Neural cell (in vitro differentiated cells): Measurements from ENCODE around the gene AKAP6. TPM values are rescaled to one million over a fixed set of nuclear protein-coding genes. Genes with fewer than 3 reads are reported as not detected.

Experiments
- H2AFZ ChIP-seq: fragments of 200-600, 300-800 bp; sonication (generic), shearing (Covaris generic); 2 replicates; pipeline ENCODE4 v1.6.0; 2014; ENCODE audit warnings: low read depth, mild to moderate bottlenecking, antibody characterized with exemption, low read length, moderate library complexity
- H3F3A ChIP-seq: fragments of 200-600 bp; shearing (Covaris generic); 2 replicates; pipeline ENCODE4 v1.6.1; 2016; ENCODE audit warnings: mild to moderate bottlenecking, moderate library complexity, mixed read lengths, antibody characterized with exemption, low read length; ENCODE audit not compliant: insufficient read depth, poor library complexity, severe bottlenecking
- H3K27ac ChIP-seq: fragments of 200-600, 300-800 bp; sonication (generic), shearing (Covaris generic); 2 replicates; pipeline ENCODE4 v1.5.1; 2014; ENCODE audit warnings: mild to moderate bottlenecking, low read length, moderate library complexity
- H3K27me3 ChIP-seq: fragments of 300-800, 200-600 bp; sonication (generic), shearing (Covaris generic); 2 replicates; pipeline ENCODE4 v1.6.0; 2014; ENCODE audit warnings: mild to moderate bottlenecking, low read depth, low read length, moderate library complexity; ENCODE audit not compliant: insufficient read depth
- H3K36me3 ChIP-seq: fragments of 300-800, 200-600 bp; sonication (generic), shearing (Covaris generic); 2 replicates; pipeline ENCODE4 v1.5.1; 2014; ENCODE audit warnings: mild to moderate bottlenecking, antibody characterized with exemption, low read length, moderate library complexity; ENCODE audit not compliant: insufficient read depth
- H3K4me2 ChIP-seq: fragments of 300-800, 200-600 bp; sonication (generic), shearing (Covaris generic); 2 replicates; pipeline ENCODE4 v1.6.0; 2014; ENCODE audit warnings: mild to moderate bottlenecking, low read length
- H3K4me3 ChIP-seq: fragments of 300-800, 200-600 bp; sonication (generic), shearing (Covaris generic); 2 replicates; pipeline ENCODE4 v1.5.1; 2014; ENCODE audit warnings: mild to moderate bottlenecking, low read length, moderate library complexity
- H3K79me2 ChIP-seq: fragments of 200-600 bp; shearing (Covaris generic); replicated peaks from 2 replicates; pipeline ENCODE4 v1.6.0; 2014; ENCODE audit warnings: mild to moderate bottlenecking, low read length, moderate library complexity; ENCODE audit not compliant: insufficient read depth
- H3K9ac ChIP-seq: fragments of 300-800, 200-600 bp; sonication (generic), shearing (Covaris generic); 2 replicates; pipeline ENCODE4 v1.6.1; 2016; ENCODE audit warnings: mild to moderate bottlenecking, low read length, mixed read lengths
- H3K9me2 ChIP-seq: fragments of 200-600 bp; shearing (Covaris generic); 2 replicates; pipeline ENCODE4 v1.6.1; 2016; ENCODE audit warnings: mild to moderate bottlenecking, low read length, mixed read lengths; ENCODE audit not compliant: insufficient read depth
- H3K9me3 ChIP-seq: fragments of 200-600, 300-800 bp; sonication (generic), shearing (Covaris generic); 2 replicates; pipeline ENCODE4 v1.6.1; 2016; ENCODE audit warnings: mild to moderate bottlenecking, mixed run types, low read length, moderate library complexity, mixed read lengths
- H4K20me1 ChIP-seq: fragments of 200-600 bp; shearing (Covaris generic); 2 replicates; pipeline ENCODE4 v1.6.1; 2016; ENCODE audit warnings: mild to moderate bottlenecking, mixed run types; ENCODE audit not compliant: insufficient read depth
- CTCF ChIP-seq: fragments of 450-650 bp; IDR thresholded peaks from 2 replicates; pipeline ENCODE4 v1.5.1; 2014; ENCODE audit warnings: antibody characterized with exemption, mild to moderate bottlenecking, moderate library complexity; ENCODE audit not compliant: poor library complexity, severe bottlenecking
- EP300 ChIP-seq: fragments of 450-650 bp; conservative IDR thresholded peaks from 2 replicates; pipeline ENCODE4 v1.6.1; 2014; ENCODE audit warnings: antibody characterized with exemption, mild to moderate bottlenecking, moderate library complexity; ENCODE audit not compliant: poor library complexity, severe bottlenecking
- EZH2 ChIP-seq: fragments of 200-600, 300-800 bp; shearing (Covaris generic), sonication (generic); IDR thresholded peaks from 2 replicates; pipeline ENCODE4 v1.6.1; 2014; ENCODE audit warnings: antibody characterized with exemption, low read length, borderline replicate concordance, mild to moderate bottlenecking; ENCODE audit not compliant: insufficient read depth, poor library complexity, severe bottlenecking
- MXI1 ChIP-seq: fragments of 450-650 bp; conservative IDR thresholded peaks from 2 replicates; pipeline ENCODE4 v1.6.1; 2014; ENCODE audit warnings: antibody characterized with exemption, mild to moderate bottlenecking; ENCODE audit not compliant: poor library complexity, severe bottlenecking
- POLR2AphosphoS5 ChIP-seq: IDR thresholded peaks from 2 replicates; pipeline ENCODE4 v1.6.1; 2012
- RAD21 ChIP-seq: fragments of 450-650 bp; conservative IDR thresholded peaks from 2 replicates; pipeline ENCODE4 v1.6.1; 2014; ENCODE audit warnings: antibody characterized with exemption, mild to moderate bottlenecking, moderate library complexity
- REST ChIP-seq: IDR thresholded peaks from 2 replicates; pipeline ENCODE4 v1.6.1; 2012; ENCODE audit warnings: borderline replicate concordance
- SMC3 ChIP-seq: fragments of 450-650 bp; conservative IDR thresholded peaks from 2 replicates; pipeline ENCODE4 v1.6.1; 2014; ENCODE audit warnings: antibody characterized with exemption, mild to moderate bottlenecking, moderate library complexity; ENCODE audit not compliant: poor library complexity
- TAF1 ChIP-seq: IDR thresholded peaks from 2 replicates; pipeline ENCODE4 v1.6.1; 2012; ENCODE audit warnings: low read depth
- polyA plus RNA-seq: library from polyadenylated mRNA; depleted of rRNA; stranded (reverse); fragments of >200 nt; gene quantifications from 2 replicates; pipeline ENCODE4 v1.2.3, GENCODE V29; 2014

AKAP6 gene
- polyA plus RNA-seq, 1 donor from 2014 or later, result 15.8 TPM

DNA sequence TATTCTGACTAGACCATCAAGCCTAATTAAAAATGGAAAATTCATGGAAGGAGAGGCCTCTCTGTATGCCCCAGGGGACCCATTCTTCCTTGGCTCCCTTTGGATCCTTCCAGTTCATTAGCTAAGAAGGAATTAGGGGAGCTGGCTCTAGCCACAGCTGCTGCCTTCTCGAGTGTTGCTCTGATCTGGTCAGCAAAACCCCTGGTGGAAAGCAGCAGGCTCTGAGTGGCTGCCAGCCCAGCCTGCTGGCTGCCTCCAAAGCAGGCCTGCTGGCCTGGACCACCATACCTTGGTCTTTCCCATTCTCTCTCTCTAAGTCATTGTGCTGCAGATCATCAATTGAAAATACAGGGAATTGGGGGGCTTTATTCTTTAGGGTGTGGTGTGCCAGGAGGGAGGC is 29.0 kb upstream of the AKAP6 start:
- no peak overlapping the region for H3K9ac ChIP-seq
- no peaks in the 10 kb centered on the region for H3F3A ChIP-seq
- H4K20me1 ChIP-seq, result no peaks in the 10 kb centered on the region
- no peaks in the 10 kb centered on the region for H3K9me3 ChIP-seq
- no peaks in the 10 kb centered on the region for H3K36me3 ChIP-seq
- H3K79me2 ChIP-seq, result no peaks in the 10 kb centered on the region
- no peak overlapping the region for H3K4me3 ChIP-seq
- no peak overlapping the region for H3K27ac ChIP-seq
- H3K4me2 ChIP-seq, result no peak overlapping the region
- H2AFZ ChIP-seq, result no peak overlapping the region
- H3K27me3 ChIP-seq, result no peaks in the 10 kb centered on the region
- no peaks in the 10 kb centered on the region for H3K9me2 ChIP-seq
- TF ChIP-seq REST (no peak), TAF1 (no peak), EP300 (no peak), RAD21 (no peak), POLR2AphosphoS5 (no peak), SMC3 (no peak), CTCF (no peak), EZH2 (no peak), MXI1 (no peak)

DNA sequence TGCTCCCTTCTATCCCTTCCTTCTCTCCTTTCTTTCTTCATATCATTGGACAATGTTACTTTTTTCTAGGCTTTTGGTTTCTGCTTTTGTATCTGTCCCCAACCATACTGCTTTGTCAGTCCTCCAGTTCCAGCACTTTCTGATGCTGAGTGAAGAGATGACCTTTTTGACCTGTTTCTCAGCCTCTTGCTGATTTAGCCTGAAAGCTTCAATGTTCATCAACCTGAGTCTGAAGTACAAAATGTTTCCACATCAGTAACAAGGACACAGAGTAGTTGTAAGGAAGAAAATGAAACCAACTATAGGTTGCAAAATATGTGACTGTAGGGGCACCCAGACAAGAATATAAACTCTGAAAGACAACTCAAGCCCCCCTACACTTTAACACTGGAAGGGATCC is 25.2 kb upstream of the AKAP6 start:
- no peak overlapping the region for H3K4me3 ChIP-seq
- no peak for TF ChIP-seq POLR2AphosphoS5
- no peak for TF ChIP-seq RAD21
- TF ChIP-seq MXI1, result no peak
- TF ChIP-seq CTCF, result no peak
- TF ChIP-seq TAF1, result no peak
- no peak for TF ChIP-seq SMC3
- no peak for TF ChIP-seq EP300
- TF ChIP-seq REST, result no peak
- no peak for TF ChIP-seq EZH2
- H3K36me3 ChIP-seq, result no peaks in the 10 kb centered on the region
- H3K4me2 ChIP-seq, result no peak overlapping the region
- H3K27me3 ChIP-seq, result no peaks in the 10 kb centered on the region
- no peaks in the 10 kb centered on the region for H3K9me3 ChIP-seq
- no peaks in the 10 kb centered on the region for H3F3A ChIP-seq
- H3K27ac ChIP-seq, result no peak overlapping the region
- H3K79me2 ChIP-seq, result no peaks in the 10 kb centered on the region
- H3K9me2 ChIP-seq, result no peaks in the 10 kb centered on the region
- no peaks in the 10 kb centered on the region for H4K20me1 ChIP-seq
- H3K9ac ChIP-seq, result no peak overlapping the region
- no peak overlapping the region for H2AFZ ChIP-seq
